ENCODE results near the gene KRTAP2-3.
"Not testable (repeated sequence)": the region's sequence is repeated elsewhere in the genome, so short reads cannot be mapped to it uniquely, and the experiment has no call there.

The KRTAP2-3 gene, protein sequence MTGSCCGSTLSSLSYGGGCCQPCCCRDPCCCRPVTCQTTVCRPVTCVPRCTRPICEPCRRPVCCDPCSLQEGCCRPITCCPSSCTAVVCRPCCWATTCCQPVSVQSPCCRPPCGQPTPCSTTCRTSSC

DNA sequence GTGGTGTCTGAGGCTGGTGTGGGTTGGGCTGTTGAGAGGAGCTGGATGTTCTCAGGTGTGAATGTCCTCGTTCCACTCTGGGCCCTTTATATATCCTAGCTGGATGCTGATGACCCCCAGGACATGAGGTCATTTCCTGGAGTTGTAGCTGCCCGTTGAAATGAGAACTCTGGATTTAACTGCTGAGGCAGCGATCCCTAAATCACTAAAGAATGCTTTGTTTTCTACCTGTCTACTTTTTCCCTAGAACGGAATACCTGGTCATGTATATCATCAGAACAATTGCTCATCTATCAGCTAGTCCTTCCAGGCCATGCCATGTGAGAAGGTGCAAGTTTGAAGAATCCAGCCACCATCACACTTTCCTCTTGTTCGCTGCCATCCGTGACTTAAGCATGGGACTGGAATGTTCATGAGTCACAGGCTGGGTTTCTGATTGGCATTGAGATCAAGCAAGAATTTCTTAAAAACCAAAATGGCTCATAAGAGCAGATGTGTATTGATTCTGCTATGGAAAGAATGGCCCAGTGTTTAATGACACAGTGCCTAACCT is at the start of gene KRTAP2-3:
TSS of gene KRTAP2-3 (minus strand) at position 63 of the 553 bp plus-strand sequence. CDS start 64 bp downstream, outside the sequence.
- no peak for DNase-seq

DNA sequence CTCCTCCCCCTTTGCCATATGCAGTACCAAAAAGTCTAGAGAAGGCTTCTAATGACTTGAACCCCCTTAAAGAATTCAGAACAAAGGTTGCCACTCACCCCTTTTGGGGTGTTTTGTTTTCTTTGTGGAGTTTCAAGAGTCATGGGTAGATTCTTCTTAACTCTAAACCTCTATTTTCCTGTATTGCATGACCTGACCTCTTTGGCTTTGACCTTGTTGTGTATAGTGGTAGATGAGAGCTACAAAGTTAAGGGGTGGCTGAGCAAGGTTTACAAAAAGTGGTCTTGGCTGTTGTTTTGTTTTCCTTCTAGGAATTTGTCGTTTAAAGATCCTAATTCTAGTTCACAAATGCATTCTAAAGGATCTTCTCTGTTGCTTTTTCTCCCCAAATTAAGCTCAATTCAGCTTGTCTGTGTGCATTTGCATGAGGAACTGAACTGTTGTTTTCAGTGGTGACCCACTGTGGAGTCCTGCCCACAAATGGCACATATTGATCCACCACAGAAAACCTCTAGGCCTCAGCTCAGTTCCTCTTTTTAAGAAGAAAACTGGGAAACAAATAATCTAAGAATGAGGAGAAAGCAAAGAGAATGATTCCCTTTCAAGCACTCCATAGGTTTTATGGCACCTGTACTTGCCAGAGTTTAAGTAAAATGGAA is 48.9 kb upstream of the KRTAP2-3 start:
- not testable (repeated sequence) for DNase-seq

DNA sequence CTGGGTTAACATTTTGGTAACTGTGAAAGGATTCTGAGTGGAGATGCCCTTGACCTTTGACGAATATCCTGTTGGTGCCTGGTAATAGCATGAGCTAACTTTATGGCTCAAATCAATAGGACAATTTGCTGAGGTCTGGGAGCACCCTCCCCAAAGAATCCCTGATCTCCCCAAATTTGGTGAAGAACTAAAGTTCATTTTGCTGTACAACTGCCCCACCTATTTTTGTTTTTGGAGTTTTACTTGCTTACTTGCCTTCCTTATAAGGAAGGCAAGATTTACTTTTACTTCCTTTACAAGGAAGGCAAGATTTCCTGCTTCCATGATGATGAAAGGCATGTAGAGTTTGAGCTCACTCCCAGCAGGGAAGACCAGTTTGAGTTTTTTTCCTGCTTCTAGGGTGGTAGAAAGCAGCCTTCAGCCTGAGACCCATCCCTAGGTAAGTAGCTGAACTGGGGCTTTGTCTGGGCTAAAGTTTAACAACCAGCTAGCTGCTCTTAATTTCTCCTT is 48.1 kb upstream of the KRTAP2-3 start:
- no peak for DNase-seq

DNA sequence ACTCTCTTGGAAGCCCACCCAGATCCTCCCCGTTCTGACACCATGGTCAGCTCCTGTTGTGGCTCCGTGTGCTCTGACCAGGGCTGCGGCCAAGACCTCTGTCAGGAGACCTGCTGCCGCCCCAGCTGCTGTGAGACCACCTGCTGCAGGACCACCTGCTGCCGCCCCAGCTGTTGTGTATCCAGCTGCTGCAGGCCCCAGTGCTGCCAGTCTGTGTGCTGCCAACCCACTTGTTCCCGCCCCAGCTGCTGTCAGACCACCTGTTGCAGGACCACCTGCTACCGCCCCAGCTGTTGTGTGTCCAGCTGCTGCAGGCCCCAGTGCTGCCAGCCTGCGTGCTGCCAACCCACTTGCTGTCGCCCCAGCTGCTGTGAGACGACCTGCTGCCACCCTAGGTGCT is 45.4 kb upstream of the KRTAP2-3 start, which contains the start of gene KRTAP4-9:
TSS of gene KRTAP4-9 (plus strand) at position 43 of the 400 bp plus-strand sequence. CDS start at position 43, 0 bp downstream.
- DNase-seq: not testable (repeated sequence)

DNA sequence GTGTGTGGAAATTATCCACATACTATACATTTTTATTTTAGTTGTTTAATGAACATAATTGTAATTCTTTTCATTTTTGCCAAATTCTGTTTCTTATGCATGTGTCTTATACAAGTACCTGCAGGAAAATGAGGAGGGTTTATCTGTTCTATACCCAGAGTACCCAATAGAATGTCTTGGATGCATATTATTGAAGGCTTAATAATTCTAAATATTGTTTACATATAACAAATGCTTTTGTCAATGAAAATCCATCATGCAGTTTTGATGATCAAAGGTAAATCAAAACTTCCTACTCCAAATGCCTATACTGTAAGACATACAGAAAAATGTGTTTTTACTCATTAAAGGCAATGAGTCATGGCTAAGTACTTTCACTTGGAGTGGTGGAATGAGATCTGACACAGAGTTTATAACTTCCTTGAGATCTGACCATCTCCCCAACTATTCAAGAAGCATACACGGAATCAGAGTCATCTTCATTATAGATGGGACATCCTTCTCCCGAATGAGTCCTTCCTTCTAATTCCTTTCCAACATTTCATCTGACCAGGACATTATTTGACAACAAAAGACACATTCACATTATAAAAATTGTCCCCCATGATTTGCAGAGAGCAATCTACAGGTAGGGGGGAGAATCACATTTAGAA is 44.6 kb upstream of the KRTAP2-3 start:
- DNase-seq: not testable (repeated sequence)

DNA sequence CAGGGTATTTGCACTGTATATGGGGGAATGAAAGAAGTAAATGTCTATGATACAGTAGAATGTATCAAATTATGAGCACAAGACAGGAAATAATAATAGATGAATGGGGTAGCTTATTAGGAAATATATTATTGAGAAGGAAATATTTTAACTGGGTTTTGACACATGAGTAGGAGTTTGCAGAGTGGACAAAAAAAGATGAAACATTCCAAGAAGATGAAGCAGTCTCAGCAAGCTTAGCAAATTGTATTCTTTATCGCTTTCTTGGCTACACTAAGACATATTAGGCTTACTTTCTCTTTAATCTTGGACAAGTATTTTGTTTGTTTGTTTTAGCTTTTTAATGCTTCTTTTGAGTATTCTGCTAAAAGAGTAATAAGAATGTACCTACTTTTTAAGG is 44.0 kb upstream of the KRTAP2-3 start:
- DNase-seq: no peak

DNA sequence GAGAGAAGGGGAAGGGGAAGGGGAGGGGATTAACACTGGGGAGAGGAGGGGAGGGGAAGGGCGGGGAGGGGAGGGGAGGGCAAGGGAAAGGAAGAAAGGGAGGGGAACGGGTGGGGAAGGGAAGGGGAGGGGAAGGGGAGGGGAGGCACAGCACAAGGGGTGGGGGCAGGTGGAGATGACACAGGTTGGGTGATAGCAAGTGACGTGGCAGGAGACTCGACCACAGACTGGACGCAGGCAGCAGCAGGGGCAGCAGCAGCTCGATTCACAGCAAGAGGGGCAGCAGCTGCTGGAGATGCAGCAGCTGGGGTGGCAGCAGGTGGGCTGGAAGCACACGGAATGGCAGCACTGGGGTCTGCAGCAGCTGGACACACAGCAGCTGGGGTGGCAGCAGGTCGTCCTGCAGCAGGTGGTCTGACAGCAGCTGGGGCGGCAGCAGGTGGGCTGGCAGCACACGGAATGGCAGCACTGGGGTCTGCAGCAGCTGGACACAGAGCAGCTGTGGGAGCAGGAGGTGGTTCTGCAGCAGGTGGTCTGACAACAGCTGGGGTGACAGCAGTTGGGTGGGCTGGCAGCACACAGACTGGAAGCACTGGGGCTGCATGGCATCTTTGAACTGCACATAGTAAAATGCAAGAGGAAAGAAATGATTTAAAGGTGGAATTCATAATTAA is 41.8 kb upstream of the KRTAP2-3 start, which contains the start of gene KRTAP4-16:
TSS of gene KRTAP4-16 (minus strand) at position 624 of the 674 bp plus-strand sequence. CDS start at position 624, 0 bp downstream.
- DNase-seq: no peak

DNA sequence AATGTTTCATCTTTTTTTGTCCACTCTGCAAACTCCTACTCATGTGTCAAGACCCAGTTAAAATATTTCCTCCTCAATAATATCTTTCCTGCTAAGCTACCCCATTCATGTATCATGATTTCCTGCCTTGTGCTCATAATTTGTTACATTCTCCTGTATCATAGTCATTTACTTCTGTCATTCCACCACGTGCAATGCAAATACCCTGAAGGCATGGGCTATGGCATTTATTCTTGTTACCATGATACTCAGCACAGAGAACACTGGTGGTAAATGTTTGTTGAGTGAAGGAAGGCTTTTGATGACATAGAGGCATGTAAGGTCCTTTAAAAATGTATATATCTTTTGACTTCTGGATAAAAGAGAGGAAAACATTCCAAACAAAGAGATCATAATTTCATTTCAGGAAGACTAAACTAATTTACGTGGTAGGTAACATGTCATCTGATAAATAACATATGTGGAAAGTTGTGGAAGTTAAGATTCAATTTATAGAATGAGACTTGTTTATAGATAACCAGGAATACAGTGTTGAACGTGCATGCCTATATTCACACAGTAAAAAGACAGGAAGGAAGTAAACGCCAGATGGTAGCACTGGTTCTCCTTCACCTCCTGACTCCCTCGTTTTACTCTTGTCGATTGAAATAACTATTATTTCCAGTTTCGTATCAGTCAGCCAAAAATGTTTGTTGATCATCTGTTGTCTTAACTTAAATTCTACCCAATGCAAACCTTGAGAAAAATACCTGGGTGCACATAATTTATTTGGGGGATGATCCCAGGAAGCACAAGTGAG is 40.0 kb upstream of the KRTAP2-3 start:
- DNase-seq: not testable (repeated sequence)

DNA sequence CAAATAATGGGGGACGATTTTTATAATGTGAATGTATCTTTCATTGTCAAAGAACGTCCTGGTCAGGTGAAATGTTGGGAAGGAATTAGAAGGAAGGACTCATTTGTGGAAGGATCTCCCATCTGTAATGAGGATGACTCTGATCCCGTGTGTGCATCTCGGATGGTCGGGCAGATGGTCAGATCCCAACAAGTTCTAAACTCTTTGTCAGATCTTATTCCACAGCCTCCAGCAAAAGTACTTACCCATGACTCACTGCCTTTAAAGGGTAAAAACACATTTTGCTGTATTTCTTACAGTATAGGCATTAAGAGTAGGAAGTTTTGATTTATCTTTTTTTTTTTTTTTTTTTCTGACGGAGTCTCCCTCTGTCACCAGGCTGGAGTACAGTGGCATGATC is 38.6 kb upstream of the KRTAP2-3 start:
- no peak for DNase-seq

DNA sequence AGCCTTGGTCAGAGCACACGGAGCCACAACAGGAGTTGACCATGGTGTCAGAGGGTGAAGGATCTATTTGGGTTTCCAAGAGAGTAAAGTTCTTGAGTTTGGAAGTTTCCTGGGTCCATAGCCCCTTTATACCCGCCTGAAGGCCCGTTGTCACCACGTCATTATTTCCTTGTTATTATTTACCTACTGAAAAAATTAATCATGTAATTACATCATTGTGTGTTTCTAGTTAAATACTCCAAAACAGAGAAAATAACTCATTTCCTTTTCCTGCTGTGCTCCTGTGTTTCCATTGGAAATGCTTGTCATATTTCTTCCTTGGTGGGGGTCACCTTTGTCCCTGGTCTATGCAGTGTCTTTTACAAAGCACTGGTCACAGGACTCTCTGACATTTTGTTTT is 38.1 kb upstream of the KRTAP2-3 start, which contains the start of gene KRTAP4-8:
TSS of gene KRTAP4-8 (minus strand) at position 101 of the 400 bp plus-strand sequence. CDS start at position 43, 58 bp downstream.
- no peak for DNase-seq

DNA sequence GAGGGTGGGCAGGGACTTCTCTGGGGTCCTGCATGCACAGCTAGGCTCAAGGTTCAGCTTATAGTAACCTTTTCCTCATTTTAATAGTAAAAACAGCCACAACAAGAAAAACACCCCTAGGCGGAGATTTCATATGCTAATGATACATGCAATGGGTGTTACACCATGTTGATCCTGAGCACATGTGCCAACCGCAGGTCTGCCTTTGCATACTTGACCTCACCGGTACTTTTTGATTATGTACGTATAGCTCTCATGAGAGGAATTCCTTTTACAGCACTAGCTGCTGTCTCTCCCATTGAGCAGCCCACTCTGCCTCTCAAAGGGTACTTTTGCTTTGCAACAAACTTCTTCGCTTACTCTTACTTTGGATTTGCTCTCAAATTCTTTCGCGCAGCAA is 36.1 kb upstream of the KRTAP2-3 start:
- DNase-seq: no peak

DNA sequence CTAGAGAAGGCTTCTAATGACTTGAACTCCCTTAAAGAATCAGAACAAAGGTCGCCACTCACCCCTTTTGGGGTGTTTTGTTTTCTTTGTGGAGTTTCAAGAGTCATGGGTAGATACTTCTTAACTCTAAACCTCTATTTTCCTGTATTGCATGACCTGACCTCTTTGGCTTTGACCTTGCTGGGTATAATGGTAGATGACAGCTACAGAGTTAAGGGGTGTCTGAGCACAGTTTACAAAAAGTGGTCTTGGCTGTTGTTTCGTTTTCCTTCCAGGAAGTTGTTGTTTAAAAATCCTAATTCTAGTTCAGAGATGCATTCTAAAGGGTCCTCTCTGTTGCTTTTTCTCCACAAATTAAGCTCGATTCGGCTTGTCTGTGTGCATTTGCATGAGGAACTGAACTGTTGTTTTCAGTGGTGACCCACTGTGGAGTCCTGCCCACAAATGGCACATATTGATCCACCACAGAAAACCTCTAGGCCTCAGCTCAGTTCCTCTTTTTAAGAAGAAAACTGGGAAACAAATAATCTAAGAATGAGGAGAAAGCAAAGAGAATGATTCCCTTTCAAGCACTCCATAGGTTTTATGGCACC is 28.9 kb upstream of the KRTAP2-3 start:
- DNase-seq: not testable (repeated sequence)

DNA sequence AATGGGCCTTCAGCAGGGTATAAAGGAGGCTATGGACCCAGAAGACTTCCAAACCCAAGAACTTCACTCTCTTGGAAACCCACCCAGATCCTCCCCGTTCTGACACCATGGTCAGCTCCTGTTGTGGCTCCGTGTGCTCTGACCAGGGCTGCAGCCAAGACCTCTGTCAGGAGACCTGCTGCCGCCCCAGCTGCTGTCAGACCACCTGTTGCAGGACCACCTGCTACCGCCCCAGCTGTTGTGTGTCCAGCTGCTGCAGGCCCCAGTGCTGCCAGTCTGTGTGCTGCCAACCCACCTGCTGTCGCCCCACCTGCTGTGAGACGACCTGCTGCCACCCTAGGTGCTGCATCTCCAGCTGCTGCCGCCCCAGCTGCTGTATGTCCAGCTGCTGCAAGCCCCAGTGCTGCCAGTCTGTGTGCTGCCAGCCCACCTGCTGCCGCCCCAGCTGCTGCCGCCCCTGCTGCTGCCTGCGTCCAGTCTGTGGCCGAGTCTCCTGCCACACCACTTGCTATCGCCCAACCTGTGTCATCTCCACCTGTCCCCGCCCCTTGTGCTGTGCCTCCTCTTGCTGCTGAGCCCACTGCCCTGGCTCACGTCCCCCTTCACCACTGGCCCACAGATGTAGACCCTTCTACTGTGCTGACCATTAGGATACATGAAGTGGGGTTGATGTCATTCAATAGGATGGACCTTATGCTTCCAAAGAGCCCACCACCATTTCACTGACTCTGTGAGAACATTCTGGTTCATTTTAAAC is 24.4 kb upstream of the KRTAP2-3 start, which contains the start of gene KRTAP4-7:
TSS of gene KRTAP4-7 (plus strand) at position 51 of the 757 bp plus-strand sequence. CDS start at position 108, 57 bp downstream.
- not testable (repeated sequence) for DNase-seq

DNA sequence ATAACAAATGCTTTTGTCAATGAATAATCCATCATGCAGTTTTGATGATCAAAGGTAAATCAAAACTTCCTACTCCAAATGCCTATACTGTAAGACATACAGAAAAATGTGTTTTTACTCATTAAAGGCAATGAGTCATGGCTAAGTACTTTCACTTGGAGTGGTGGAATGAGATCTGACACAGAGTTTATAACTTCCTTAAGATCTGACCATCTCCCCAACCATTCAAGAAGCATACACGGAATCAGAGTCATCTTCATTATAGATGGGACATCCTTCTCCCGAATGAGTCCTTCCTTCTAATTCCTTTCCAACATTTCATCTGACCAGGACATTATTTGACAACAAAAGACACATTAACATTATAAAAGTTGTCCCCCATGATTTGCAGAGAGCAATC is 23.5 kb upstream of the KRTAP2-3 start:
- not testable (repeated sequence) for DNase-seq

DNA sequence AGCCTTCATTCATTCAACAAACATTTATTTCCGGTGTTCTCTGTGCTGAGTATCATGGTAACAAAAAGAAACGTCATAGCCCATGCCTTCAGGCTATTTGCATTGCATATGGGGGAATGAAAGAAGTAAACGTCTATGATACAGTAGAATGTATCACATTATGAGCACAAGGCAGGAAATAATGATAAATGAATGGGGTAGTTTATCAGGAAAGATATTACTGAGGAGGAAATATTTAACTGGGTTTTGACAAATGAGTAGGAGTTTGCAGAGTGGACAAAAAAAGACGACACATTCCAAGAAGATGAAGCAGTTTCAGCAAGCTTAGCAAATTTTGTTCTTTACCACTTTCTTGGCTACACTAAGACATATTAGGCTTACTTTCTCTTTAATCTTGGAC is 22.7 kb upstream of the KRTAP2-3 start:
- no peak for DNase-seq

DNA sequence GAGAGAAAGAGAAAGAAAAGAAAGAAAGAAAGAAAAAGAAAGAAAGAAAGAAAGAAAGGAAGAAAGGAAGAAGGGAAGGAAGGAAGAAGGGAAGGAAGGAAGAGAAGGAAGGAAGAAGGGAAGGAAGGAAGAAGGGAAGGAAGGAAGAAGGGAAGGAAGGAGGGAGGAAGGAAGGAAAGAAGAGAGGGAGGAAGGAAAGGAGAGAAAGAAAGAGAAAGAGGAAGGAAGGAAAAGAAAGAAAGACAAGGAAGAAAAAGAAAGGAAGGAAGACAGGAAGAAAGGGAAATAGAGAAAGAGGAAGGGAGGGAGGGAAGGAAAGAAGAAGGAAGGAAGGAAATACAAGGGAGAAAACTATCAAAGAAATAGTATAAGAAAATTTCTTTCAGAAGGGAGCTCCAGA is 16.9 kb upstream of the KRTAP2-3 start:
- DNase-seq: no peak

DNA sequence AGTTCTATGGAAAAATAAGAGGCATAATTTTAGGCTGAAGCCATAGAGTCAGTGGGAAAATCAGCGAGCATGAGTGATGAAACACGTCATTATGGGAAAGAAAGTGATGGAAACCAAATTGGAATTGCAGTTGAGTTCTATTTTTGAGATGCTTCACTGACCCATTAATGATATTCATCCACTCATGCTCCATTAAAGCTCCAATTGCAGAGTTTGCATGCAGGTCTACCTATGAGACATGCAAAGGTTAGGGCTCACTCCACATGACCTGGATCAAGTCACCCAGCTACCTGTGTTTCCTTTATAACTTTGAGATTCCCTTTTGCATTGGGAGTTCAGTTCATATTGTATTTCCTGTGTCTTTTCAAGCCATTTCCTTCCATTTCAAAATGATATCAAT is 13.8 kb upstream of the KRTAP2-3 start:
- DNase-seq: no peak

DNA sequence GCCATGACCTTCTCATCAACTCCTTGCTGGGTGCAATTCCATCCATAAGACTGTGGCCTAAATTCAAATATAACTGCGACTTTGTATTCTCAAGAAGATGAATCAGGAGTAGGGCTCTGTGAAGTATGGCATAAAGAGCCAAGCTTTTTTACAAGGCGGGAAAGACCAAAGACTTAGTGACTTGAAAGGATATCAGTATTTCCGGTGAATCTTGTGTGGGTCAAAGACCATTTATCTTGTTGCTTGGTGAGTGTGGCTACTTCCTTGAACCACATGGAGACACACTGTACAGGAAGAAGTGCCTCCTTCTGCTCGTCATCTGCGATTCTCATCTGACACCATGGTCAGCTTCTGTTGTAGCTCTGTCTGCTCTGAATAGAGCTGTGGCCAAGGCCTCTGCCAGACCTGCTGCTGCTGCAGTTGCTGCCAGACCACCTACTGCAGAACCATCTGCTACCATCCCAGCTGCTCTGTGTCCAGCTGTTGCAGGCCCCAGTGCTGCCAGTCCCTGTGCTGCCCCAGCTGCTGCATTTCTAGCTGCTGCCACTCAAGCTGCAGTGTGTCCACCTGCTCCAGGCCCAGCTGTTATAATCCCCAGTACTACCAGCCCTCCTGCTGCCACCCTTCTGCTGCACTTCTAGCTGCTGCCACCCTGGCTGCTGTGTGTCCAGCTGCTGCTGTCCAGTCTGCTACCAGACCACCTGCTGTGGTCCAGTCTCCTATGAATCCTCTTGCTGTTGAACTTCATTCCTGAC is 11.9 kb upstream of the KRTAP2-3 start:
- DNase-seq: no peak

DNA sequence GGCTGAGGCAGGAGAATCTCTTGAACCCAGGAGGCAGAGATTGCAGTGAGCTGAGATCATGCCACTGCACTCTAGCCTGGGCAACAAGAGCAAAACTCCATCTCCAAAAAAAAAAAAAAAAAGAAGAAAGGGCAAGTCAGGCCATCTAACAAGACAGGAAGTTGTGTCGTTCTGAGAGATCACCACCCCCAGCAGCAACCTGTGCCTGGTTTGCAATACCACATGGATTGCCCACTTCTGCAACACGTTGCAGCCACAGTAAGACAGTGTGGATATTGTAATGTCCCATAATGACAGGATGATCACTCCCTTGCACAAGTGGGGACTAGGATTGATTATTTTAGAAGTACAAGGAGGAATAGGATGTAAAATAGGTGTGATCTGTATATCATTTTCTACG is 9.1 kb upstream of the KRTAP2-3 start:
- no peak for DNase-seq

DNA sequence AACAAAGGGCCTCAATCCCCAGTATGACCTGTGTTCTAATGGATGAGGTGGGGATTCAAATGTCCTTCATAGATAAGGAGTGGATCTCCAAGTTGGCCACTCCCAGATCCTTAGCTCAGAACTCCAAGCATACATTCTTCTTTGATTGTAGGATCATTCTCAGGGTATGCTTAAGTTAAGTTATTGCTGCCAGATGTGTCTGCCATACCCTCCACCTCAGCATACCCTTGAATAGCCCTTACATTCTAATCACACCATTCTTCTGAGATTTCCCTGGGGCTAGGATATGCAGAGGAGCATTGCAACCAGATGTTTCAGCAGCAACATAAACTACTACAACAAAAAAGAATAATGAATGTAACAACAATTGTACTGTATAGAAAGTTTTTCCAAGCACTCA is 7.4 kb upstream of the KRTAP2-3 start:
- DNase-seq: no peak

Measured in NCI-H2029 (cell line).